Lower leg skin (tissue), 3 donors: Measurements from ENCODE around the gene ENOX2.

Source experiments
- POLR2A ChIP-seq, 2 donors: fragments of 450-650 bp; IDR thresholded peaks; one replicate each; pipeline ENCODE4 v1.6.1; 2016 to 2017; ENCODE audit warnings: antibody characterized with exemption in 2 of 2, mild to moderate bottlenecking in 1 of 2, moderate library complexity in 1 of 2
- TF ChIP-seq, protein P1 (sequence below), 3 donors: fragments of 450-650 bp; IDR thresholded peaks; one replicate each; pipeline ENCODE4 v1.5.1; 2016; ENCODE audit warnings: antibody characterized with exemption in 3 of 3, mild to moderate bottlenecking in 3 of 3, moderate library complexity in 2 of 3

DNA sequence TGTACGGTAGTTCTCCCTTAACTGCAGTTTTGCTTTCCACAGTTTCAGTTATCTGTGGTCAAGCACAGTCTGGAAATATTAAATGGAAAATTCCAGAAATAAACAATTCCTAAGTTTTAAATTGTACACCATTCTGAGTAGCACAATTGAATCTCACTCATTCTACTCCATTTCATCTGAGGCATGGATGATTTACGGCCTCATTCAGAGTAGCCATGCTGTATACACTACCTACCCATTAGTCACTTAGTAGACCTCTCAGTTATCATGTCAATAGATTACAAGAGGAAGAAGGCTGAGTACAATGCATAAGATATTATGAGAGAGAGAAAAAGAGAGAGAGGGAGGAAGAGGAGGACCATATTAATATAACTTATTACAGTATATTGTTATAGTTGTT lies 77.5 kb downstream of the ENOX2 start:
- no peak for TF ChIP-seq POLR2A (IDR thresholded peaks at IDR 0.05)
- TF ChIP-seq, protein P1, sequence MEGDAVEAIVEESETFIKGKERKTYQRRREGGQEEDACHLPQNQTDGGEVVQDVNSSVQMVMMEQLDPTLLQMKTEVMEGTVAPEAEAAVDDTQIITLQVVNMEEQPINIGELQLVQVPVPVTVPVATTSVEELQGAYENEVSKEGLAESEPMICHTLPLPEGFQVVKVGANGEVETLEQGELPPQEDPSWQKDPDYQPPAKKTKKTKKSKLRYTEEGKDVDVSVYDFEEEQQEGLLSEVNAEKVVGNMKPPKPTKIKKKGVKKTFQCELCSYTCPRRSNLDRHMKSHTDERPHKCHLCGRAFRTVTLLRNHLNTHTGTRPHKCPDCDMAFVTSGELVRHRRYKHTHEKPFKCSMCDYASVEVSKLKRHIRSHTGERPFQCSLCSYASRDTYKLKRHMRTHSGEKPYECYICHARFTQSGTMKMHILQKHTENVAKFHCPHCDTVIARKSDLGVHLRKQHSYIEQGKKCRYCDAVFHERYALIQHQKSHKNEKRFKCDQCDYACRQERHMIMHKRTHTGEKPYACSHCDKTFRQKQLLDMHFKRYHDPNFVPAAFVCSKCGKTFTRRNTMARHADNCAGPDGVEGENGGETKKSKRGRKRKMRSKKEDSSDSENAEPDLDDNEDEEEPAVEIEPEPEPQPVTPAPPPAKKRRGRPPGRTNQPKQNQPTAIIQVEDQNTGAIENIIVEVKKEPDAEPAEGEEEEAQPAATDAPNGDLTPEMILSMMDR (IDR thresholded peaks at IDR 0.05) = no peak
